Measurements from ENCODE around the gene OXER1. TPM values are rescaled to one million over a fixed set of nuclear protein-coding genes. Genes with fewer than 3 reads are reported as not detected.

OXER1 gene
- total and polyA plus RNA-seq, 9 of the 15 experiments (the other 6 are each of a cell fraction or from before 2014, with no cell fraction given) = not detected

DNA sequence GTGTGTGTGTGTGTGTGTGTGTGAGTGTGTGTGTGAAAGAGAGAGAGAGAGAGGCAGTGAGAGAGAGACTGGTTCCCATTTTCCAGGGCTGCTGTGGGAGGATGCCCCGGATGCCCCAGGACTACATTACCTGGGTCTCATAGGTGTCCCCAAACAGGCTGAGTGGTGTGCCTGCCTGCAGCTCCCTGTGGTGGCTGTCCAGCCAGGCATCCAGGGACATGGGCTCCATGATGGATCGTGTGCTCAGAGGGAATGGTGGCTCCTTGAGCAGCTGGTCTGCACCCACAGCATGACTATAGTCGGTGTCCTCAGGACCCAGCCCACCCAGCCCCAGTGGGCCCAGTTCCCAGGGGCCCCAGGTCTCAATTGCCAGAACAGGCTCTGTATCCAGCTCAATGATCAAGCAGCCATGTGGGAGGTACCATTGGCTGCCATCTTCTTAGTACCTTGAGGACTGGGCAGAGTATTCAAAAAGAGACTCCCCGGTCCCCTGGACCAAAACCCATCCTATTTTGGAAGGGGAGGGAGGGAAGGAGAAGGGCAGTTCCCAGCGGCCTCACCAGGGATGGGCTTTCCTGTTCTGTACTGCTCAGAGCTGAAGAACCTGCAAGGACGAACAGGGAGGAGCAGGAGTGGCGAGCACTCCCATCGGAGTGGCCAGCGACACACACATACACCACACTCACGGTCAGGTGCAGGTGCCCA, 5.8 kb upstream of the OXER1 start:
- TF ChIP-seq ETV6 (IDR thresholded peaks at IDR 0.05; ENCODE audit: borderline replicate concordance in 1 of 2, low read depth in 2 of 2, low read length in 1 of 2) (no peak), ETV6 (CRISPR knock-in tag; IDR thresholded peaks at IDR 0.05; ENCODE audit: borderline replicate concordance) (no peak), ZNF143 (CRISPR knock-in tag; IDR thresholded peaks at IDR 0.05) (peak; percentile 33; the same call in 1 of the 2 replicates), SAP30 (IDR thresholded peaks at IDR 0.05; ENCODE audit: borderline replicate concordance, insufficient read depth, low read depth, low read length, poor library complexity, severe bottlenecking) (no peak)
- Histone ChIP-seq H3K4me2 (ENCODE audit: insufficient read depth, low read length) (no peak overlapping the region), H3K27ac (ENCODE audit: extremely low read depth, low read depth, low read length) (no peak overlapping the region), H3K79me2 (ENCODE audit: control insufficient read depth, insufficient read depth, low read length) (no peaks in the 10 kb centered on the region), H3K4me3 (no peak overlapping the region), H4K20me1 (replicated peaks; ENCODE audit: control insufficient read depth, insufficient read depth, low read length) (no peaks in the 10 kb centered on the region), H3K9ac (ENCODE audit: insufficient read depth in 1 of 2, low read depth in 2 of 2, low read length in 2 of 2) (peak overlapping the region in 1 of 2 experiments; percentile 58; a peak in 2 of 4 replicates), H3K4me1 (replicated peaks in 1 of 2; ENCODE audit: control insufficient read depth in 2 of 2, insufficient read depth in 2 of 2, low read length in 2 of 2) (peaks cover 0 to 16% of the 10 kb centered on the region in 2 experiments; a peak in 2 of 5 replicates), H3K27me3 (ENCODE audit: control insufficient read depth in 2 of 2, insufficient read depth in 2 of 2, low read length in 2 of 2) (no peaks in the 10 kb centered on the region; a peak in 1 of 5 replicates), H2AFZ (ENCODE audit: low read depth, low read length) (no peak overlapping the region), H3K9me3 (replicated peaks; ENCODE audit: control insufficient read depth, insufficient read depth, low read depth, low read length) (no peaks in the 10 kb centered on the region), H3K9me1 (ENCODE audit: control insufficient read depth, insufficient read depth, low read length) (no peaks in the 10 kb centered on the region), H3K36me3 (ENCODE audit: control insufficient read depth, insufficient read depth, low read length) (no peaks in the 10 kb centered on the region)
- in situ Hi-C loops (cut with MboI) (no loop called here), intact Hi-C loops (cut with micrococcal nuclease) (loop anchor here (1.0 to 2.0 kb wide), 2 partner anchors 256 to 275 kb away; no protein-coding TSS in a partner anchor)
- ATAC-seq = peak; percentile 4; the same call in 1 of the 3 replicates
- CTCF ChIA-PET (ENCODE audit: low intra/inter-chr PET ratio) = interaction anchor here (0.9 to 1.4 kb wide), 3 partner anchors 106 to 274 kb away, joined by 3 to 6 read pairs (median 4); no protein-coding TSS in a partner anchor
- WGBS (ENCODE audit: insufficient coverage, low coverage, missing lambda C conversion rate) = 11% methylated on average over 10 of the region's 10 CpGs
- POLR2A ChIA-PET = no interaction called here
- DNase-seq (ENCODE audit: extremely low read depth in 1 of 4, low spot score in 3 of 4) = no peak
- FAIRE-seq = no peak
- no TSS peak for BruUV-seq (replicated peaks)
